Duodenal mucosa (tissue), 2 donors: ENCODE data around the gene COASY.

Experiments
- H3K27ac ChIP-seq: one replicate; pipeline ENCODE4 v1.7.0; 2013; ENCODE audit warnings: low read depth, low read length
- H3K27me3 ChIP-seq, 2 donors: one replicate each; pipeline ENCODE4 v1.7.0; 2013; ENCODE audit warnings: low read length in 2 of 2, control low read depth in 1 of 2; ENCODE audit not compliant: insufficient read depth in 2 of 2, control insufficient read depth in 1 of 2
- H3K36me3 ChIP-seq, 2 donors: one replicate each; pipeline ENCODE4 v1.7.0; 2013; ENCODE audit warnings: low read length in 2 of 2, control low read depth in 1 of 2; ENCODE audit not compliant: insufficient read depth in 2 of 2, control insufficient read depth in 1 of 2
- H3K4me1 ChIP-seq, 2 donors: one replicate each; pipeline ENCODE4 v1.7.0; 2013; ENCODE audit warnings: low read length in 2 of 2, control low read depth in 1 of 2; ENCODE audit not compliant: insufficient read depth in 2 of 2, control insufficient read depth in 1 of 2
- H3K4me3 ChIP-seq, 2 donors: one replicate each; pipeline ENCODE4 v1.7.0; 2013; ENCODE audit warnings: low read length in 2 of 2, low read depth in 1 of 2
- H3K9ac ChIP-seq, 2 donors: one replicate each; pipeline ENCODE4 v1.7.0; 2013; ENCODE audit warnings: low read length in 2 of 2, low read depth in 1 of 2
- H3K9me3 ChIP-seq, 2 donors: one replicate each; pipeline ENCODE4 v1.7.0; 2013; ENCODE audit warnings: low read length in 2 of 2, control low read depth in 1 of 2; ENCODE audit not compliant: control insufficient read depth in 1 of 2

Gene COASY

GRCh38 chr17:42561897-42562387, at the start of gene COASY:
Gene COASY (plus strand): TSS chr17:42562148. CDS start chr17:42562623, 475 bp downstream.
- no peaks in the 10 kb centered on the region for H3K27me3 ChIP-seq
- H3K9ac ChIP-seq, result peak within 1 kb of the TSS; percentile 96 to 98
- no peaks in the 10 kb centered on the region for H3K9me3 ChIP-seq
- peak within 1 kb of the TSS; percentile 84 to 98 for H3K4me3 ChIP-seq
- H3K27ac ChIP-seq, result peak within 1 kb of the TSS; percentile 69
- H3K4me1 ChIP-seq, result peaks cover 29 to 41% of the 10 kb centered on the region in 2 donors
- H3K36me3 ChIP-seq, result peaks cover 23 to 29% of the 10 kb centered on the region in 2 donors

GRCh38 chr17:42512246-42512645, 49.7 kb upstream of the COASY start:
- Histone ChIP-seq H3K4me3 (no peak overlapping the region), H3K9me3 (no peaks in the 10 kb centered on the region), H3K27ac (peak overlapping the region; percentile 71), H3K36me3 (peaks cover 36 to 52% of the 10 kb centered on the region in 2 donors), H3K4me1 (peaks cover 6 to 9% of the 10 kb centered on the region in 2 donors), H3K9ac (no peak overlapping the region), H3K27me3 (no peaks in the 10 kb centered on the region)

- Histone ChIP-seq H3K27me3 (no peaks in the 10 kb centered on the region), H3K4me3 (no peak overlapping the region), H3K4me1 (peaks cover 9 to 14% of the 10 kb centered on the region in 2 donors), H3K36me3 (peaks cover 33 to 46% of the 10 kb centered on the region in 2 donors), H3K9ac (no peak overlapping the region), H3K27ac (peak overlapping the region; percentile 71), H3K9me3 (no peaks in the 10 kb centered on the region)
Measured at GRCh38 chr17:42512733-42513251, 49.2 kb upstream of the COASY start.

- Histone ChIP-seq H3K9me3 (no peaks in the 10 kb centered on the region), H3K4me1 (peaks cover 18 to 23% of the 10 kb centered on the region in 2 donors), H3K9ac (no peak overlapping the region), H3K27me3 (no peaks in the 10 kb centered on the region), H3K4me3 (no peak overlapping the region), H3K36me3 (peaks cover 24 to 37% of the 10 kb centered on the region in 2 donors), H3K27ac (no peak overlapping the region)
Measured at GRCh38 chr17:42513686-42514085, 48.3 kb upstream of the COASY start.

GRCh38 chr17:42514279-42514678, 47.7 kb upstream of the COASY start:
- H3K36me3 ChIP-seq, result peaks cover 18 to 31% of the 10 kb centered on the region in 2 donors
- H3K9me3 ChIP-seq, result no peaks in the 10 kb centered on the region
- no peak overlapping the region for H3K4me3 ChIP-seq
- no peak overlapping the region for H3K9ac ChIP-seq
- peaks cover 24 to 28% of the 10 kb centered on the region in 2 donors for H3K4me1 ChIP-seq
- no peaks in the 10 kb centered on the region for H3K27me3 ChIP-seq
- H3K27ac ChIP-seq, result no peak overlapping the region

- Histone ChIP-seq H3K4me1 (peaks cover 30 to 34% of the 10 kb centered on the region in 2 donors), H3K9ac (no peak overlapping the region), H3K4me3 (no peak overlapping the region), H3K27me3 (no peaks in the 10 kb centered on the region), H3K27ac (no peak overlapping the region), H3K9me3 (no peaks in the 10 kb centered on the region), H3K36me3 (peaks cover 13 to 27% of the 10 kb centered on the region in 2 donors)
Measured at GRCh38 chr17:42514867-42515266, 47.1 kb upstream of the COASY start.

- Histone ChIP-seq H3K27ac (peak overlapping the region; percentile 89), H3K9me3 (no peaks in the 10 kb centered on the region), H3K4me1 (peaks cover 47 to 59% of the 10 kb centered on the region in 2 donors), H3K4me3 (no peak overlapping the region), H3K36me3 (peaks cover 13 to 28% of the 10 kb centered on the region in 2 donors), H3K27me3 (no peaks in the 10 kb centered on the region), H3K9ac (peak overlapping the region in 1 of 2 donors; percentile 64)
Measured at GRCh38 chr17:42517516-42517915, 44.4 kb upstream of the COASY start.

- peaks cover 13 to 28% of the 10 kb centered on the region in 2 donors for H3K36me3 ChIP-seq
- peaks cover 45 to 66% of the 10 kb centered on the region in 2 donors for H3K4me1 ChIP-seq
- peak overlapping the region; percentile 40 to 64 for H3K9ac ChIP-seq
- H3K9me3 ChIP-seq, result no peaks in the 10 kb centered on the region
- H3K27me3 ChIP-seq, result no peaks in the 10 kb centered on the region
- H3K27ac ChIP-seq, result peak overlapping the region; percentile 89
- H3K4me3 ChIP-seq, result peak overlapping the region in 1 of 2 donors; percentile 11
Measured at GRCh38 chr17:42518046-42518754, 43.7 kb upstream of the COASY start.

- peak overlapping the region; percentile 0 to 64 for H3K9ac ChIP-seq
- peaks cover 13 to 22% of the 10 kb centered on the region in 2 donors for H3K36me3 ChIP-seq
- H3K4me3 ChIP-seq, result no peak overlapping the region
Measured at GRCh38 chr17:42518755-42519545, 43.0 kb upstream of the COASY start.

More at GRCh38 chr17:42518755-42519545, 43.0 kb upstream of the COASY start:
- Histone ChIP-seq H3K4me1 (peaks cover 45 to 60% of the 10 kb centered on the region in 2 donors), H3K27me3 (no peaks in the 10 kb centered on the region), H3K9me3 (no peaks in the 10 kb centered on the region), H3K27ac (peak overlapping the region; percentile 89)
